Panc1 (cell line): ENCODE measurements around the gene FBLN2. TPM values are rescaled to one million over a fixed set of nuclear protein-coding genes. Genes with fewer than 3 reads are reported as not detected.

ENCODE experiments used
- ATAC-seq: fragments of 200-7000 bp; cut with Tn5 transposase; 2 replicates; pipeline ENCODE4 v1.9.1; 2020; ENCODE audit warnings: mild to moderate bottlenecking, moderate library complexity
- BruUV-seq: library from RNA; stranded (reverse); fragments of 400-500 nt; replicated peaks from 2 replicates; lab custom pipeline; 2021; lab: Mats Ljungman, UMichigan
- CTCF ChIA-PET: fragments of 300-600 bp; sonication (Branson Sonifier 250); formaldehyde crosslinking; loops from one replicate; lab custom pipeline; 2022; ENCODE audit warnings: antibody characterized with exemption; lab: Charles Lee
- POLR2A ChIA-PET: fragments of 300-600 bp; sonication (Branson Sonifier 250); formaldehyde crosslinking; loops from one replicate; lab custom pipeline; 2022; ENCODE audit warnings: antibody characterized with exemption; lab: Charles Lee
- DNase-seq: peaks from one replicate; pipeline ENCODE4 v3.0.0-alpha.2; 2010; ENCODE audit warnings: low read depth, low spot score
- H3K27ac ChIP-seq: 2 replicates; pipeline ENCODE4 v1.5.1; 2011; ENCODE audit warnings: mild to moderate bottlenecking, low read length, inconsistent platforms
- H3K27me3 ChIP-seq: fragments of 200-500 bp; sonication (Bioruptor generic); 2 replicates; pipeline ENCODE4 v1.6.0; 2014; ENCODE audit warnings: low read length, inconsistent platforms; ENCODE audit not compliant: control insufficient read depth, insufficient read depth
- H3K36me3 ChIP-seq: fragments of 200-500 bp; sonication (Bioruptor generic); 2 replicates; pipeline ENCODE4 v1.5.1; 2014; ENCODE audit warnings: inconsistent platforms, mild to moderate bottlenecking, low read length, moderate library complexity; ENCODE audit not compliant: control insufficient read depth, insufficient read depth
- H3K4me1 ChIP-seq: 2 replicates; pipeline ENCODE4 v1.5.1; 2011; ENCODE audit warnings: inconsistent platforms, mild to moderate bottlenecking, low read length, moderate library complexity; ENCODE audit not compliant: control insufficient read depth, insufficient read depth
- H3K4me3 ChIP-seq, 2 experiments: 2 replicates each; pipeline ENCODE4 v1.5.1; 2011 to 2012; ENCODE audit warnings: low read depth in 2 of 2, low read length in 2 of 2, mild to moderate bottlenecking in 2 of 2, inconsistent platforms in 1 of 2, moderate library complexity in 1 of 2
- H3K9me3 ChIP-seq: fragments of 200-500 bp; sonication (Bioruptor generic); 2 replicates; pipeline ENCODE4 v1.5.1; 2014; ENCODE audit warnings: low read depth, mild to moderate bottlenecking, inconsistent platforms, low read length, moderate library complexity; ENCODE audit not compliant: control insufficient read depth, insufficient read depth
- CTCF ChIP-seq: fragments of 450-650 bp; IDR thresholded peaks from 2 replicates; pipeline ENCODE4 v1.5.1; 2017; ENCODE audit warnings: mild to moderate bottlenecking
- POLR2AphosphoS5 ChIP-seq: IDR thresholded peaks from 2 replicates; pipeline ENCODE4 v1.6.1; 2012; ENCODE audit warnings: mild to moderate bottlenecking, low read depth, low read length, moderate library complexity
- REST ChIP-seq, 2 experiments: IDR thresholded peaks; 2 replicates each; pipeline ENCODE4 v1.6.1; 2011 to 2012; ENCODE audit warnings: low read depth in 2 of 2, control low read depth in 1 of 2, low read length in 1 of 2, mild to moderate bottlenecking in 1 of 2, moderate library complexity in 1 of 2; ENCODE audit not compliant: insufficient read depth in 1 of 2
- SIN3A ChIP-seq: IDR thresholded peaks from 2 replicates; pipeline ENCODE4 v1.6.1; 2012; ENCODE audit warnings: low read depth, mild to moderate bottlenecking, low read length, moderate library complexity, borderline replicate concordance; ENCODE audit not compliant: insufficient read depth
- TCF7L2 ChIP-seq: IDR thresholded peaks from 2 replicates; pipeline ENCODE4 v1.6.1; 2011; ENCODE audit warnings: mild to moderate bottlenecking, low read depth, low read length, inconsistent platforms
- in situ Hi-C: cut with HindIII; loops from 2 replicates; pipeline ENCODE4 v1.10.0; 2016; ENCODE audit warnings: low sequenced_read_pairs, low pct_unique_long_range_greater_than_20kb
- intact Hi-C: fragments of 100-400 bp; cut with micrococcal nuclease; formaldehyde crosslinking; loops from one replicate; pipeline ENCODE4 v1.10.0; 2022; ENCODE audit not compliant: unreplicated experiment
- total RNA-seq: library from RNA; stranded (reverse); gene quantifications from one replicate; pipeline ENCODE4 v1.2.1, GENCODE V29; 2021; ENCODE audit not compliant: unreplicated experiment

FBLN2 gene
- total RNA-seq, 1 experiment from 2014 or later = 0.44 TPM

GRCh38 chr3:13684854-13685253, 135.9 kb downstream of the FBLN2 start:
- no peak for TF ChIP-seq TCF7L2
- TF ChIP-seq SIN3A = no peak
- TF ChIP-seq CTCF = no peak
- no peak for TF ChIP-seq REST (IDR thresholded peaks at IDR 0.05; ENCODE audit: insufficient read depth in 1 of 2, low read depth in 2 of 2, low read length in 1 of 2)
- no peak for TF ChIP-seq POLR2AphosphoS5
- ChIA-PET POLR2A (no interaction called here), CTCF (no interaction called here)
- H3K36me3 ChIP-seq = no peaks in the 10 kb centered on the region
- intact Hi-C loops (no loop called here), in situ Hi-C loops (no loop called here)
- H3K4me3 ChIP-seq = no peak overlapping the region
- H3K4me1 ChIP-seq = no peaks in the 10 kb centered on the region
- no peak overlapping the region for H3K27ac ChIP-seq
- no TSS peak for BruUV-seq
- no peak for DNase-seq
- ATAC-seq = no peak
- H3K27me3 ChIP-seq = no peaks in the 10 kb centered on the region; the same call in 1 of the 2 replicates
- no peaks in the 10 kb centered on the region for H3K9me3 ChIP-seq

GRCh38 chr3:13685721-13686120, 136.8 kb downstream of the FBLN2 start:
- H3K4me1 ChIP-seq = no peaks in the 10 kb centered on the region
- in situ Hi-C loops = no loop called here
- no peak overlapping the region for H3K4me3 ChIP-seq
- H3K9me3 ChIP-seq = no peaks in the 10 kb centered on the region
- no peaks in the 10 kb centered on the region for H3K36me3 ChIP-seq
- intact Hi-C loops = no loop called here
- no peak overlapping the region for H3K27ac ChIP-seq
- no TSS peak for BruUV-seq
- CTCF ChIA-PET = no interaction called here
- no peaks in the 10 kb centered on the region; the same call in 1 of the 2 replicates for H3K27me3 ChIP-seq
- ATAC-seq = no peak
- DNase-seq = no peak
- TF ChIP-seq CTCF = no peak
- no peak for TF ChIP-seq REST (IDR thresholded peaks at IDR 0.05; ENCODE audit: insufficient read depth in 1 of 2, low read depth in 2 of 2, low read length in 1 of 2)
- no peak for TF ChIP-seq POLR2AphosphoS5
- TF ChIP-seq TCF7L2 = no peak
- TF ChIP-seq SIN3A = no peak
- POLR2A ChIA-PET = no interaction called here
